Pons (tissue), 1 donor: Measurements from ENCODE around the gene ZNF580.

Experiments
- DNase-seq: peaks from one replicate; pipeline ENCODE4 v3.0.0-alpha.2; 2016; ENCODE audit warnings: low spot score

The ZNF580 gene

DNA sequence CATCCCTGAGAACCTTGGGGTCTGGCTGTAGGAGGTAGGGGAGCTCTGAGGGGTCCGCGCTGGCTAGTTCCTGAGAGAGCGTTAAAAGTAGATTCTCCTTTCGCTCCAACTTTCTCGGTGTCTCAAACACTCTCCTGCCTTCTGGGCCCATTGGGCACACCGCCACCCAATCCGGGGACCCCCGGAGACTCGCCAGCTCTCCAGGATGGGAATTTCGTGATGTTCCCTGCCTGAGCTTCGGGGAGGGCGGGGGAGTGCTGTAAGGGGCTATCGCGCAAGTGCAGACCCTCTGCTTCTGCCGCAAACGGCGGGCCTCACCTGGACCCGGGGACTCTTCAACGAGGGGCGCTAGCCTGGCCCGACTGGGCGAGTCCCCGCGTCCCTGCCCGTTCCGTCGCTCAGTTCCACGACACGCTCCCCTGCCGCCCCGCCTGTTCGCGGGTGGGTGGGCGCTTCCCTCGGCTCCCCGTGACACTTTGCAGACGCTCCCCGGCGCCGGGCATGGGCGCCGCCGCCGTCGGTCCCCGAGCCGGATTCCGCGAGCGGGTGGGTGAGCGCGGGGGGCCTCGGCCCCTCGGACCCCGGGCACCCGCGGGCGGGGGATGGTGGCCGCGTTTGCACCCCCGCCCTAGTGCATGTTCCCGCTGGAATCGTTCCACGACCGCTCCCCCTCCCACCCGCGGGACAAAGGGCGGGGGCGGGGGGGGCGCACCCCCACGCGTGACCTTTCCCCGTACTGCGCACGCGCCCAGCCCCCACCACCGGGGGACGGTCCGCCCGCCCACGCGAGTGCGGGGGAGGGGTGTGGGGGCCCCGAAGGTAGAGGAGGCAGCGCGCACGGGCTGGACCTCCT is 7.2 kb downstream of the ZNF580 start, which contains the start of gene CCDC106:
CCDC106 (plus strand) TSS at position 481 of the 853 bp plus-strand sequence. CDS start 835 bp downstream, outside the sequence.
- no peak for DNase-seq

DNA sequence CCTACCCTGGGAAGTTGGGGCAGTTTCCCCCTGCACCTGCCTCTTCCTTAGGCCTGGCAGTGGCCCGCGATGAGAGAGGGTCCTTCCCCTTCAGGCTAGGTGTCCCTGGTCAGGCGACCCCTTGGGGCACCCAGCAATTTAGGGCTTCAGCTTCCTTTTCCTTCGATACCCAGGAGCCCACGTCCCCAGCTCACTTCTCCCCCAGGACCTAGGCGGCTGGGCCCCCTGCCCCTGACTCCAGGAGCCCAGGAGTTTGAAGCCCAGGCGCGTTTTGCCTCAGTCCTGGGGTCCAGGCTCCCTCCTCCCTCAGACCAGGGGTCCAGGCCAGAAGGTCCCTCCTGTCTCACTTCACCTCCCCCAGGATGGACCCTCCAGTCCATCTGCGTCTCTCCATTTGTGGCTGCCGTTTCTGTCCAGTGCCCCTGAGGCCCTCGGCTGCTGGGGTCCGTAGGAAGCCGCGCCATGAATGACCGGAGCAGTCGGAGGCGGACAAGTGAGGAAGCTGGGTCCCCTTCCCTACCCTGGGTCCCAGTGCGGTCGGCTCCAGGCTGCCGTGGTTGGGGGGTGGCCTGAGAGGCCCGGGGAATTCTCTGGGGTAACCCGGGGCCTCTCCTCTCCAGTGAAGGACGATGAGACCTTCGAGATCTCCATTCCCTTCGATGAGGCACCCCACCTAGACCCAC is 7.9 kb downstream of the ZNF580 start:
- DNase-seq, result no peak

DNA sequence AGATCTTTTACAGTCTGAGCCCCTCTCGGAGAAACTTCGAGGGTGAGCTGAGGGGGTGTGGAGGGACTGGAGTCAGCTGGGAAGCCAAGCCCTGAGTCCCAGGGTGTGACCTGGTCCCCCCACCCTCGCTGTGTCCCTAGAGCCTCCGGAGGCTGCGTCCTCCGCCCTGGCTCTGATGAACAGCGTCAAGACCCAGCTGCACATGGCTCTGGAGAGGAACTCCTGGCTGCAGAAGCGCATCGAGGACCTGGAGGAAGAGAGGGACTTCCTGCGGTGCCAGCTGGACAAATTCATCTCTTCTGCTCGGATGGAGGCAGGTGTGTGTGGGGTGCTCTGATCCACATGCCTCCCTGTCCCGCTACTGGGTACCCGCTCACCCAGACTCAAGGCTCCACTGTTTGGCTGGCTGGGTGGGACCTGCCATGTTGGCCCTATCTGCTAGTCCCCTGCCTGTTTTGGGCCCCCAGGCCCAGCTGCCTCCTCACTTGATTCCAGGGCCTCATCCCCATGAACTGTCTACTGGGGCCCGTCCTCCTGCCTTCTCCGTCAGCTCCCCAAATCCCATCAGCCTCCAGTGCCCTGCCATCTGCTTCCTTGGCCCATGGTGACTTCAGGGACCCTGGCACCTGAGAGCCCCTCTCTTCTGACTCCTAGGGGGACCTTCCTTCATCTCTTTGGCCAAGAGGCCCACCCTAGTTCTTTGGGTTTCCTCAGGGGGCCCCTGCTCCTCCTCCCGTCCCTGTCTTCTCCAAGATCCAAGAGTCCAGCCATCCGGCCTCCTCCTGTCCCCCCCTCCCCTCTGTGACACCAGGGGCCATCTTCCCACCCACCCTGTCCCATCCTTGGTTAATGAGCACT is 8.7 kb downstream of the ZNF580 start:
- no peak for DNase-seq

DNA sequence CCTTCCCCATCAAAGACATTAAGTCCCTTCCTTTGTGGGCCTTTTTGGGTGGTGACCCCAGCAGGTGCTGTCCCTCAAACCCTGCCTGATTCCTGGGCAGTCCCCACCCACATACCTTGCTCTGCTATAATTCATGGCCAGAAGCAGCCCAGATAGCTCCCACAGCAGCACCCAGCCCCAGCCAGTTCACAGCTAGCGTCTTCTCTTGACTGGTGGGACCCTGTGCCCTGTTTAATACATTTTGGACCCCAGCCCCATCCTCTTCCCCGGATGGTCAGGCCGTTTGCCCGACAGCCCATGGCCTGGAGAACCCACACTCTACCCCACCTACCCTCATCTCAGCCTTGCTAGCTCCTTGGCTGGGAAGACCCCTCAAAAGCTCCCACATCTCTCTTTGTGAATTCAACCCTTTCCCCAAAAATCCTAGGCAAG is 9.3 kb downstream of the ZNF580 start:
- DNase-seq, result no peak

DNA sequence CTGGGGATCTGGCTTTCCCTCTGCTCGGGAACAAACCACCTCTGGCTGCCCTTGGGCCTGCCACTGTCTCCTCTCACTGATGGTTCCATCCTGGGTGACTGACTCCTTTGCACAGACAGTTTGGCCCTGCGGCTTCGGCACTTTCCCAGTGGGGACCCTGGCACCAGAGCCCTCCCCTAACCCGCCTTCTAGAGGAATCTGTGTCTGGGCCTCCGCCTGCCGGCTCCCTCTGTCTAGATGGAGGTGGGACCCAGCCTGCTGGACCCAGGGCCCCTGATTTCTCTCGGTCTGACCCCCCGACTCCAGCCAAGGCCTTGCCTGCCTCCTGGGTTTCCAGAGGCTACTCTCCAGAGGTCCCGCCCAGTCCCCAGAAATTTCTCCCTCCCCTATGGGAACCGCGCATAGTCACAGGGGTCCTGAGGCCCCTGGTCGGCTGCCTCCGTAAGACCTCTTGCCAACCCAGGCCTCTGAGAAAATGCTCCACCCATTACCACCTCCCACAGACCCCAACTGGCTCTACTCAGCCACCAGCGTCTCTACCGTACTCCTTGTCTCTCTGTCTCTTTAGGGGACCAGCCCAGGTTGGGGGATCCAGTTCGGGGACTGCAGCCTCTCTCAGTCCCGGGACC is 9.9 kb downstream of the ZNF580 start:
- no peak for DNase-seq

DNA sequence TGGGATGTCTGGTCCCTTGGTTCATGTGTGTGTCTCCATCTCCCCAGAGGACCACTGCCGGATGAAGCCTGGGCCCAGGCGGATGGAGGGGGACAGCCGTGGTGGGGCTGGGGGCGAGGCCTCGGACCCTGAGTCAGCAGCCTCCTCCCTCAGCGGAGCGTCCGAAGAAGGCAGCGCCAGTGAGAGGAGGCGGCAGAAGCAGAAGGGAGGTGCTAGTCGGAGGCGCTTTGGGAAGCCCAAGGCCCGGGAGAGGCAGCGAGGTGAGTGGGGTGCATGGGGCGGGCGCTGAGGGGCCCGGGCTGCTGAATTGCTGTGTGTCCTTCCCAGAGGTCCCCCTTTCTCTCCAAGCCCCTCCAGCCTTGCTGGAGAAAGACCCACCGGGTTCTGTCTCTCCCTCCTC is 10.4 kb downstream of the ZNF580 start:
- DNase-seq, result no peak

DNA sequence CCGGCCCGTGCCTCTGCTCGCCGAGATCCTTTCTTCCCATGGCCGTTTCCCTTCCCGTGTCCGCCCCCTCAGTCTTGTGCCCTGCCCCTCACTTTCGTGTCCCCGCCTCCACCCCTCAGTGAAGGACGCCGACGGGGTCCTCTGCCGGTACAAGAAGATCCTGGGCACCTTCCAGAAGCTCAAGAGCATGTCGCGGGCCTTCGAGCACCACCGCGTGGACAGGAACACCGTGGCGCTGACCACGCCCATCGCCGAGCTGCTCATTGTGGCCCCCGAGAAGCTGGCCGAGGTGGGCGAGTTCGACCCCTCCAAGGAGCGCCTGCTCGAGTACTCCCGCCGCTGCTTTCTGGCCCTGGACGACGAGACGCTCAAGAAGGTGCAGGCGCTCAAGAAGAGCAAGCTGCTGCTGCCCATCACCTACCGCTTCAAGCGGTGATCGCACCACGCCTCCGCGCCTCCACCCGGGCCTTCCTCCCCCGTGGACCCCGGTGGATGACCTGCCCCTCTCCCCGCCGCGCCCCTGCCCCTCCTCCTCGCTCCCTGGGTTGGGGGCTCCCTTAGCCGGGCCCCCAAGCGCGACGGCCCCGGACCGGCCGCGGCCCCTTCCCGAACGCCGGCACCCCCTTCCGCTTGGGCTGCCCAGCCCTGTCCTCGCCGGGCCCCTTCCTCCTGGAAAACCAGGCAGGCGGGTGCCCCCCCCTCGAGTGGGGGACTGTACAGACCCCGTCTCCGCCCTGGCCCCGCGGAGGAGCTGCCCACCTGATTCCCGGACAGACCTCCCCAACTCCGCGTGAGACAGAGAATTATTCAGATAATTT is 11.7 kb downstream of the ZNF580 start:
- no peak for DNase-seq

DNA sequence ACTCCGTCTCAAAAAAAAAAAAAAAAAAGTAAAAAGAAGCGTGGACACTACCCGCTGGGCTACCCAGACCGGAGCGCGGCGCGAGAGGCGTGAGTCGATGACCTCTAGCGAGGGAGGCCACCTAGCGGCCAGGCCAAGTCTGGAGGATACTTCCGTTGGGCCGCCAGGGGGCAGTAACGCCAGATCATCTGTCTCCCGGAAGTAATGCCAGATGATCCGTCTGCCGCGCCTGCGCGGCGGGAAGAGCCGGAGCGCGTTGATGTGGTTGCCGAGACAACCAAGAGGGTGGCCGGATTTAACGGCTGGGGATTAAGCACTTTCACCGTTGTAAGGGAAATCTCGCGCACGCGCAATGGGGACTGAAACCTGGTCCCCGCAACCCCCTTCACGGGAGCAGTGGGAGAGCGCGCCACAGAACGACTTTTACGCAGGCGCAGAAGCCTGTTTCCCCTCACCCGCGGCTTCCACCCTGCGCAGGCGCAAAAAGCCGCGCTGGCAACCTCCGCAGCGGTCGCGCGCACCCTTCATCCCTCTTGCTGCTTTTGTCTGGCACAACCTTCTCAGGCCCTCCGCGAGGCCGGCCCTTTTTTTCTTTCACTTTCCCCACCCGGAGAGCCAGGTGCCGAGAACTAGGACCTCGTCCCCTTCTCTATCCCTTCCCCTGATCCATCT is 13.0 kb downstream of the ZNF580 start:
- DNase-seq, result peak; percentile 99

DNA sequence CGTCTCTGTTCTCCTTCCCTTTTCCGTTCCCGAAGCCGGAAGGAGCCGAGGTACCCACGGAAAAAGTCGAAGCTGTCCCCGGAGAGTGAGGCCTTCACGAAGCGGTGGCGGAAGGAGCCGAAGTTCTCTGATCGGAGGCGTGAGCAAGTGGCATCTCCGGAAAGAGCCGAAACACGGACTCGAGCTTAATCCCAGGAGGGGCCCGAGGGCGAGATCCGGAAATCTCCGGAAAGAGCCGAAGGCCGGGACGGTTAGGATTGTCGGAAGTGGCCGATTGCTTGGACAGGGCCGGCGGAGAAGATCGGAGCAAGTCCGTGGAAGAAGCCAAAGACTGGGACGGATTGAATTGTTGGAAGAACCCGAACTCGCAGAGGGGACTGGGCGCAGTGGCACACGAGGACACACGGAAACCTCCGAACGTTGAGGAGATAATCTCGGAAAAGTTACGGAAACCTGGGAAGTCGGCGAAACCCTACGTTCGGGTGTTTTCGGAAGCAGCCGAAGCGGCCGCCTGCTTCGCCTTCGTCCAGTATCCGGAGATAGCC is 13.6 kb downstream of the ZNF580 start:
- peak; percentile 100 for DNase-seq

DNA sequence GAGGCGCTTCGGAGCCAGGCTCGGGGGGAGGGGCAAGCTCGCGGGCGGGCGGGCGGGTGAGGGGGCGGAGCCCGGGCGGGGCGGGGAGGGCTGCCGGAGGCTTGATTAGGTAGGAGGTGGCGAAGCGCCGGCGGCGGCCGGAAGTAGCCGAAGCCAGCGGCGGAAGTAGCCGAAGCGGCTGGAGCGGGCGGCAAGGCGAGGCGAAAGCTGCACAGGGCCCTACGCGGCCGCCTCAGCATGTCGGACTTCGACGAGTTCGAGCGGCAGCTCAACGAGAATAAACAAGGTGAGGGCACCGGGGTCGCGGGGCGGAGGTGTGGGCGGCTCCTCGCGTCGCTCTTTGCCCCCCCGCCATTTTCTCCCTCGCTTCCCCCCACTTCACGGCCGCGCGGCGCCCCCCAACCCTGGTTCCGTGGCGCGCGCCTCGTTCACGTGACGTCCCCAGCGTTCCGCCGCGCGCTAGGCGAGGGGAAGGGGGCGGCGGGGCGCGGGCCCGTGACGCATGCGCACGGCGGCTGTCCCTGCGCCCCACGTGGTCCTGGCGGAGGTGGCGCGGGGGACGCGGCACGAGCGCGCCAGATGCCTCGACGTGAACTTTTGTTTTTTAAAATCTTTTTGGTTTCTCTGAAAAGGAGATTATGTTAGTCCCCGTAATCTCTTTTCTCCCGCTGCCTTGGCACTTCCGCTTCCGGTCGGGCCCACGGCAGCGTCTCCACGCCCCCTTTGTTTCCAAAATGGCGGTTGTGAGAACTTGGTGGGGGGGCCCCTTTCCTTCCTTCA is 14.3 kb downstream of the ZNF580 start, which contains the start of gene U2AF2:
U2AF2 (plus strand) TSS at position 168 of the 780 bp plus-strand sequence; CDS start at position 238, 70 bp downstream.
- peak; percentile 59 for DNase-seq

DNA sequence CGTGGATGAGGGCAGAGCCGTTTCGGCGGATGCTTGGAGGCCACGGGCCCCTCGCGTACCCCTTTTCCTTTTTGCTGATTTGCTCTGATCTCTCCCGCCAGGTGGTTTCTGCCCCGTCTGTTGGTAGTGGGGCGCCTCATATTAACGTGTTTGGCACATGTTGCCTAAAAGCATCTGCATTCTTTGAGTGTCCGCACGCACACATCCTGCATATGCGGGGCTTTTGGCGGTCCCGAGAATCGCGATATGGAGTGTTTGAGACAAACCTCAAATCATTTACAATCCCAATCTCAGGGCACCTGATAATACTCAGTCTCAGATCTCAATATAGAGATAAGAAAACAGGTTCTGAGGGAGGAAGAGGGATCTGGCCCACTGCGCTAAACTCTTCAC is 14.8 kb downstream of the ZNF580 start:
- no peak for DNase-seq

DNA sequence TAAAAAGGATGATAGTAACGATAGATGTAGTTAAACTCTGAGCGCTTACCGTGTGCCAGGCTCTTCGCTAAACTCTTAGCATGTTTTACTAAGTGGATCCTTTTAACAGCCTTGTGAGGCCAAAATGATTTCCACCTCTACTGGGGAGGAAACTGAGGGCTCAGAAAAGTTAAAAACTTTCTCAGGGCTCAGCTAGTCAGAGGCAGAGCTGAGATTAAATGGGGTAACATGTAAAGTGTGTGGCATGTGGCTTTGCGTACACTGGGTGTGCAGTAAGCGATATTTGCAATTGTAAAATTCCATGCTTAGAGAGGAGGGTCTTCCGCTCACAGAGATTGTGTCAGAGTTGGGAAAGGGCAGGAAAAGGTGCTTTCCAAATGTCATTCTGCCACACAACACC is 15.8 kb downstream of the ZNF580 start:
- no peak for DNase-seq

DNA sequence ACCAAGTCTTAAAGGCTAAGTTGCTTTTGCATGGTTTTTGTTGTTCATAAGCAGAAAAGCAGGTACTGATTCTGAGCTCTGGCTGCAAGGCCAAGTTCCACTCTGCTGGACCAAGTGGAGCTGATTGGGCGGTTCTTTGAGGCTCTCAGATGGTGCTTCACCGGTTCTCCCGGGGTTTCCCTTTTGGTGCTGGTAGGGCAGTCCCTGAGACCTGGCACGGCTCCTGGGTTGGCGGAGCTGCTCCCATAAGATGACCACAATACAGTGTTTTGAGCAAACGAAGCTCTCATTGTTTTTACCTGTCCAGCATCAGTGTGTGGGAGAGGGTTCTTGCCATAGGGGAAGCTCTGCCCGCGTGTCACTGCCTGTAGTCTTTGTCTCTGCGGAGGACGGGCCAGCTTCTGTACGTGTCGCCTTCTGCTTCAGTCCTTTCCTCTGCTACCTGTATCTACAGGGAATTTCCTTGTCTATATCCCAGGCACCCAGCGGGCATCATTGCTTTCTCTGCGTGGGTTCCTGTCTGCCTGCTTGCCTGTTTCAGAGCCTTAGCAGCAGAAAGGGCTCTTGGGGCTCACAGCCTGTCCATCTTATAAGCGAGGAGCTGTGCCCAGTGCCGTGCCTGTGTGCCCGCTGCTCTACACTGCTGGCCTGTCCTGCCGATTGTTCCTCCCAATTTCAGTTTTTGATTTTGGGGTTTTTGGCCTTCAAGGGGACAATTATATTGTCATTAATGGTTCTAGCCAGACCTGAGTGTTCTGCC is 16.4 kb downstream of the ZNF580 start:
- DNase-seq, result no peak

DNA sequence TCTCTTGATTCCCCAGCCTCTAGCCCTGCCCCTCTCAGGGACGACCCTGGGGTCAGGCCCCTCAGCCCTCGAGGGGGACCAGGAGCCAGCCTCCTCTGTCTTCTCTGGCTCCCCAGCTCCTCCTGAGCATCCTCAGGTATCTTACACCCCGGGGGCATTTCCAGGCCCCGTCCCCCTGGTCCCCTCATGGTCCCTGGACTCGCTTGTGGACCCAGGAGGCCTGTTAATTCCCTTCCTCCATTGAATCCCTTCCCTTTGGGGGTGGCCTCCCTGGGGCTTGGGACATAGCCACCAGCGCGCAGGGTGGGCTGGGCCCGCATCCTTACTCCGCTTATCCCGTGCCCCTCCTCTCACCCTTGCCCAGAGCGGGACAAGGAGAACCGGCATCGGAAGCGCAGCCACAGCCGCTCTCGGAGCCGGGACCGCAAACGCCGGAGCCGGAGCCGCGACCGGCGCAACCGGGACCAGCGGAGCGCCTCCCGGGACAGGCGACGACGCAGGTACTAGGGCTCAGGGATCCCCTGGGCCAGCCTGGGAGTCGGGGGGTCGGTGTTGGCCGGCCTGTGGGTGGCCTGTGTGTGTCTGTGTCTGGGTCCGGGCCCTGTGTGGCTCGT is 18.2 kb downstream of the ZNF580 start:
- no peak for DNase-seq

DNA sequence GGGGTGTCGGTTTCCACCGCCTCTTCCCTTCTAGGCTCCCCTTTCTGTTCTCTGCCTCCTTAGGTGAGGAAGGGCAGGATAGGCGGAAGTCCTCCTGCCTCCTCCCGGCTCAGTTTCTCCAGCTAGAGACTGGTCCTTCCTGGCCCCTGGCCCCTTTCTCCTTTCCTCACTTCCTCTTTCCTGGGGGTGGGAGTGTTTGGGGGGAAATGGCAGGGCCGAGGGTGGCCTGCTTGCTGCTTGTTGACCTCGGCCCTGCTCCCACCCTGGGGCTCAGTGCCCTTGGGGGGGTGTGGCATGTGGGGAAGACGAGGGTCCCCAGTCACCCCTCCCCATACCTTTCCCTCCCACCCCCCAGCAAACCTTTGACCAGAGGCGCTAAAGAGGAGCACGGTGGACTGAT is 19.0 kb downstream of the ZNF580 start:
- DNase-seq, result no peak

DNA sequence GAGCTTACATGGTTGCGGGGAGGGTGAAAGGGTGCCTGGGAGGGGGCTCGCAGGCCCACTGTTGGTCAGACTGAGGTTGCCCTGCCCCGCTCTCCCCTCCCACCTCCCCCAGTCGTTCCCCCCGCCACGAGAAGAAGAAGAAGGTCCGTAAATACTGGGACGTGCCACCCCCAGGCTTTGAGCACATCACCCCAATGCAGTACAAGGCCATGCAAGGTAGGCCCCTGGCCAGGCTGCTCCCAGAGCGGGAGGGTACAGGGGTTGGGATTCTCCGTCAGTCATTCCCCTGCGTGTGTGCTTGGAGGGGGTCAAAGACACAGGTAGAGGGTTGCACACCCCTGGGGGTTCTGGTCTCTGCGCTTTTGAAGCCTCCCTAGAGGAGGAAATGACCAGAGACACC is 19.6 kb downstream of the ZNF580 start:
- no peak for DNase-seq

DNA sequence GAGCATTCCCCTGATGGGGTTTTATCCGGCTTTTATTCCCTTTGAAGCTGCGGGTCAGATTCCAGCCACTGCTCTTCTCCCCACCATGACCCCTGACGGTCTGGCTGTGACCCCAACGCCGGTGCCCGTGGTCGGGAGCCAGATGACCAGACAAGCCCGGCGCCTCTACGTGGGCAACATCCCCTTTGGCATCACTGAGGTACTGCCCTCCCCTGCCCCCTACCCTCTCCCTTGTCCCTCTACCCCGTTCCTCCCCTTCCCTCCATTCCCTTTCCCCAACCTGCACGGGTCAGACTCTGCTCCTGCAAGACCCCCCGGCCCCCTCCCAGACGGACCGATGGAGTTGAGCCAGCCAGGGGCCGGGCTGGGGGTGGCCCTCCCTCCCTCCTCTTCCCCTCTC is 20.2 kb downstream of the ZNF580 start:
- DNase-seq, result no peak

DNA sequence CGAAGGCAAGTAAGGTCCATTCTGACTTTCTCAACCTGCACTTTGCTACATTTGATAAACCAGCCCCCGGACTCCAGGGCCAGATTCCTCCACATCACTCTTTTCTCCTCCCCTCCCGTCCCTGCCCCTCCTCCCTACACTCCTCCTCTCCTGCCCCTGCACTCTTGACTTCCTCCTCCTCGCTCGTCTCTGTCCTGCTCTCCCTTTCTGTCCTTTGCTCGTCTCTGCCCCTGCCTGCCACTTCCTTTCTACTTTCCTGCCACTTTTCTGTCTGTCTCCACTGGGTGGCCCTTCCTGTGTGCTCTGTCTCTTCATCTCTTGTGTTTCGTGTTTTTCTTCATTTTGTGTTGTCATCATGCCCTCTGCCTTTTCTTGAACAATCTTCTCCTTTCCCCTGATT is 21.0 kb downstream of the ZNF580 start:
- DNase-seq, result no peak
